ENCODE results near the gene PSAP.

The PSAP gene

DNA sequence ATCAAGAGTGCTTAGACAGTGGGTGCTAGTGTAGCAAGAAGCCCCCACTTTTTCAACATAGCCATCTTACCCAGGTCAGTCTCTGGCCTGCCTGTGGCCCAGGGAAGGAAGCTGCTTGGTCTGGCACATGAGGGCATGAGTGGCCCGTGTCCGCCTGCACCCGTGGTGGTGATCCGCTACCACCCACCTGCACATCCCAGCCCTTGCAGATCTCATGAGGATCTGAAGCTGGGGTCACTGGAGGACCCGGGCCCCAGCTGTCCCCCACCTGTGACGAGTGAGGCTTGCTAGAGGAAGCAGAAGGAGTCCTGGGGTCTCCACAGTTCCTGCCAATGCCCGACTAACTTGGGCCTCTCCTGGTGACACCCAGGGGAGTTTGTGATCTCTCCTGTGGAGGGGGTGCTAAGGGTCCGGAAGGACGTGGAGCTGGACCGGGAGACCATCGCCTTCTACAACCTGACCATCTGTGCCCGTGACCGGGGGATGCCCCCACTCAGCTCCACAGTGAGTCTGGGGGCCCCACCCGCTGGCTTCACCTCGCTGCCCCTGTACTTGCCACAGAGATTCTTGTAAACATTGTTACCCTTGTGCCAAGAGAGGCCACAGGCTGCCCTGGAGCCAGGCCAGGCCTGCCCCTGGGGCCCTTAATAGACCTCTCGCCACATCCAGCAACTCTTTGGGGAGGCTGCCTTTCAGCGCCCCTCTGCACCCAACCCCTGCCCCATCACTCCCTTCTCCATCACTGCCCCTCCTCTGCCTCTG lies 67.0 kb downstream of the PSAP start:
- in situ Hi-C loops (cut with MboI; ENCODE audit: low sequenced_read_pairs, unreplicated experiment), result no loop called here
- no peak for DNase-seq (ENCODE audit: low spot score)
- TF ChIP-seq, protein P1, sequence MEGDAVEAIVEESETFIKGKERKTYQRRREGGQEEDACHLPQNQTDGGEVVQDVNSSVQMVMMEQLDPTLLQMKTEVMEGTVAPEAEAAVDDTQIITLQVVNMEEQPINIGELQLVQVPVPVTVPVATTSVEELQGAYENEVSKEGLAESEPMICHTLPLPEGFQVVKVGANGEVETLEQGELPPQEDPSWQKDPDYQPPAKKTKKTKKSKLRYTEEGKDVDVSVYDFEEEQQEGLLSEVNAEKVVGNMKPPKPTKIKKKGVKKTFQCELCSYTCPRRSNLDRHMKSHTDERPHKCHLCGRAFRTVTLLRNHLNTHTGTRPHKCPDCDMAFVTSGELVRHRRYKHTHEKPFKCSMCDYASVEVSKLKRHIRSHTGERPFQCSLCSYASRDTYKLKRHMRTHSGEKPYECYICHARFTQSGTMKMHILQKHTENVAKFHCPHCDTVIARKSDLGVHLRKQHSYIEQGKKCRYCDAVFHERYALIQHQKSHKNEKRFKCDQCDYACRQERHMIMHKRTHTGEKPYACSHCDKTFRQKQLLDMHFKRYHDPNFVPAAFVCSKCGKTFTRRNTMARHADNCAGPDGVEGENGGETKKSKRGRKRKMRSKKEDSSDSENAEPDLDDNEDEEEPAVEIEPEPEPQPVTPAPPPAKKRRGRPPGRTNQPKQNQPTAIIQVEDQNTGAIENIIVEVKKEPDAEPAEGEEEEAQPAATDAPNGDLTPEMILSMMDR (IDR thresholded peaks at IDR 0.05; ENCODE audit: borderline replicate concordance, control extremely low read depth, extremely low read depth, insufficient read depth, missing control alignments), result no peak

DNA sequence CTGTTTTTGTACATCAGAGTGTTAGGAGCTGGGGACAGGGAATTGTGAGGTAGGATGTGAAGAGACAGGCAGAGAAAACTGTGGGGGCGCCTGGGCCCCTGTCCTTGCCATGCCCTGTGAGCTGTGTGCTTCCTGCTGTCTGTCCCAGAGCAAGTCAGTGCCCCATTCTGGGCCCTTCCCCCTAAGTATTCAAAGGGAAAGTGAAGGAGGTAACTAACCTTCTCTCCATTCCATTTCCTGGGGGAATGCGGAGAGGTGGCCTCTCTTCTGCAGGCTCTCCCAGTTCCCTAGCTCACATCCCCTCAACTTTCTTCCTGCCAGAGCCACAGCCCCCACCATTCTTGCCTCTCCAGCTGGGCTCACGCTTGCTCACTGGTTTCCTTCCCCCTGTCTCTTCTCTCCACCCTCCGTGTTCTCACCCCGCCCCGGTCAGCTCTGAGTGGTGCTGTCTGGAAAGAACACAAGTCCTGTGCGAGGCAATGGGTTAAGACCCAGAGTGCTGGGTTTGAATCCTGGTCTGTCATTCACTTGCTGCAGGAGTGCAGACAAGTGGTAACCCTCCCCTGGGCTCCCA lies 68.0 kb downstream of the PSAP start:
- in situ Hi-C loops (cut with MboI; ENCODE audit: low sequenced_read_pairs, unreplicated experiment), result no loop called here
- DNase-seq (ENCODE audit: low spot score), result no peak

DNA sequence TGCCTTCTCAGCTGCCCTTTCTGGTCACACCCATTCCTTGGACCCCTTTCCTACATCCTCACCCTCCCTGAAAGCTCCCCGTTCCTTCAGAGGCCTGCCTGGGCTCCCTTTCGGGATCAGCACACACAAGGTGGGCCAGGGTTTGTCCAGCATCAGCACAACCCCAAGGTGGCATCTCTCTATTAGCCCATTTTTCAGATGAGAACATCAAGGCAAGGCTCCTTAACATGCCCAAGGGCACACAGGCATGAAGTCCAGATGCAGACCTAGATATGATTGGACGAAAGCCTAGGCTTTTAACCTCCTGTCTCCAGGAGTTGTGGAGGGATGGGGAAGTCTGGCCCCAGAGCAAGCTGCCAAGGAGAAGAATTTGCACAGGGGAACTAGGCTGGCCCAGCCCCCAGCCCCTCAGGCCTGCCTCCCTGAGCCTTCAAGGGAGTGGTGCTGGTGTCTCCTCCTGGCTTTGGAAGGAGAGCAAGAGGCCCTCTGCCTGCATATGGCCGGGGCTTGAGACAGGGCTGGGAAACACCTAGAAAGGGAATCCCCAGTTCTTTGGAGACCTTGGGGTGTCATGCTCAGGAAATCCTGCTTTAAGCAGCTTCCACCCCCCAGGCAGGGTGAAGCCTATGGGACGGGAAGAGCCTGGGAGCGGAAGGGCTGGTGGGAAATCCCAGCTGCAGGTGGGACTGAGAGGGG lies 68.7 kb downstream of the PSAP start:
- DNase-seq (ENCODE audit: low spot score), result peak; percentile 57
- in situ Hi-C loops (cut with MboI; ENCODE audit: low sequenced_read_pairs, unreplicated experiment), result no loop called here
- TF ChIP-seq, protein P1 (IDR thresholded peaks at IDR 0.05; ENCODE audit: borderline replicate concordance, control extremely low read depth, extremely low read depth, insufficient read depth, missing control alignments), result no peak

More for the DNA sequence above, 68.0 kb downstream of the PSAP start:
- TF ChIP-seq, protein P1 (IDR thresholded peaks at IDR 0.05; ENCODE audit: borderline replicate concordance, control extremely low read depth, extremely low read depth, insufficient read depth, missing control alignments), result no peak

DNA sequence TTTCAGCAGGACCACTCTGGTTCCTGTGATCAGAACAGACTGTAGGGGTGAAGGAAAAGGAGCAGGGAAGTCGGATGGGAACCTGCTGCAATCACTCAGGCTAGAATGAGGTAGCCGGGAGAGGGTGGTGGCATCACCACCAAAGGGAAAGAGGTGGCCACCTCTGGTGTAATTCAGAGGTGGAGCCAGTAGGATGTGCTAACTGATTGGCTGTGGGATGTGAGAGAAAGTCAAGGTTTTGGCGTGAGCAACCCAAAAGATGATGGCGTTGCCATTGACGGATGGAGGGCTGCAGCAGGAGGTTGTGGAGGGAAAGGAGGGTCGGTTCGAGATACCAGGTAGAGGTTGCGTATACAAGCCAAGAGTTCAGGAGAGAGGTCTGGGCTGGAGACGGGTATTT lies 70.3 kb downstream of the PSAP start:
- TF ChIP-seq, protein P1 (IDR thresholded peaks at IDR 0.05; ENCODE audit: borderline replicate concordance, control extremely low read depth, extremely low read depth, insufficient read depth, missing control alignments), result no peak
- no peak for DNase-seq (ENCODE audit: low spot score)
- in situ Hi-C loops (cut with MboI; ENCODE audit: low sequenced_read_pairs, unreplicated experiment), result no loop called here

DNA sequence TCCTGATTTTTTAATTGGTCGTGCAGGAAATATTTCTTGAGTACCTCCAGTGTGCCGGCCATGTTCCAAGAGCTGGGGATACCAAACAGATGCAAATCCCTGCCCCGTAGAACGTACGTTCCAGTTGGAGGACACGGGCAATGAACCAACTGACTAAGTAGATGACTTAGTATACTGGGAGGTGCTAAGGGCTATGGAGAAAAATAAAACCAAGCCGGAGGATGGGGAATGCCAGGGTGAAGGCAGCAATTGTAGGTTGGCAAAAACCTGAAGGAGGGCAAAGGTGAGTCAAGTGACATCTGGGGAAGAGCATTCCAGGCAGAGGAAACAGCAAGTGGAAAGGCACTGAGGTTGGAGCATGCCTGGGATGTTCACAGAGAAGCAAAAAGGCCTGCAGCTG lies 70.9 kb downstream of the PSAP start:
- TF ChIP-seq, protein P1 (IDR thresholded peaks at IDR 0.05; ENCODE audit: borderline replicate concordance, control extremely low read depth, extremely low read depth, insufficient read depth, missing control alignments), result no peak
- DNase-seq (ENCODE audit: low spot score), result no peak
- in situ Hi-C loops (cut with MboI; ENCODE audit: low sequenced_read_pairs, unreplicated experiment), result no loop called here

DNA sequence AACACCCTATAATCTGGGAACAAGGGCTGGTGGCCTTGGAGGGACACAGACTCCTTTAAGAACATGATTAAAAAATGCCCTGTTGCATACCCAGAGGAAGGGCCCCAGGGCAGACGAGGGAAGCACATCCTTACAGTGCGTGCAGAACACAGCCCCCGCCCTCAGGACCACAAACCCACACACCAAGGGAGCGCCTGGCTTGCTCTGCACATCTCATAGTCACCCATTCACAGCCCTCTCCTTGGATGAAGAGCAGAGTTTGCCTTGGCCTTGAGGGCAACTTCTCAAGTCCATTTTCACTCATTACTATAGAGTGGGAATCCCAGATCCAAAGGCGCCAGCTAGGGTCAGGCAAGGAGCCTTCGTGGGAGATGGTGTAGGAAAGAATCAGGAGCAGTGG lies 71.4 kb downstream of the PSAP start:
- in situ Hi-C loops (cut with MboI; ENCODE audit: low sequenced_read_pairs, unreplicated experiment), result no loop called here

More for the DNA sequence above, 71.4 kb downstream of the PSAP start:
- DNase-seq (ENCODE audit: low spot score), result no peak
- TF ChIP-seq, protein P1 (IDR thresholded peaks at IDR 0.05; ENCODE audit: borderline replicate concordance, control extremely low read depth, extremely low read depth, insufficient read depth, missing control alignments), result no peak
